ENCODE measurements around the gene INS.

GRCh38 chr11:2120359-2121100 is 40.5 kb downstream of the INS start:
- TF ChIP-seq SP2 (IDR thresholded peaks at IDR 0.05; ENCODE audit: low read length) (no peak), HDAC2 (IDR thresholded peaks at IDR 0.05; ENCODE audit: borderline replicate concordance in 1 of 2, low read depth in 2 of 2, low read length in 2 of 2) (no peak), GTF2F1 (IDR thresholded peaks at IDR 0.05; ENCODE audit: borderline replicate concordance, low read depth, low read length) (no peak), RAD21 (IDR thresholded peaks at IDR 0.05 in 1 of 2, conservative IDR thresholded peaks at IDR 0.05 in 1 of 2; ENCODE audit: low read depth in 2 of 2, low read length in 2 of 2) (0 out of 4 replicates have a peak, but pooled peaks of 1 of the 2 experiments have one; percentile 3), NANOG (IDR thresholded peaks at IDR 0.05; ENCODE audit: insufficient read depth, low read depth, low read length, poor library complexity, severe bottlenecking) (no peak), CTCF (IDR thresholded peaks at IDR 0.05; ENCODE audit: control extremely low read depth in 1 of 3, insufficient read depth in 1 of 3, low read depth in 1 of 3, low read length in 3 of 3) (peak; percentile 22 to 25 (median 22); a peak in 3 of 4 replicates), RFX5 (IDR thresholded peaks at IDR 0.05; ENCODE audit: borderline replicate concordance, low read depth, low read length) (no peak), POLR2A (IDR thresholded peaks at IDR 0.05; ENCODE audit: control extremely low read depth in 1 of 2, low read depth in 2 of 2, low read length in 2 of 2) (no peak), SP4 (IDR thresholded peaks at IDR 0.05; ENCODE audit: low read length) (no peak), JUND (IDR thresholded peaks at IDR 0.05; ENCODE audit: low read length) (no peak), SRF (IDR thresholded peaks at IDR 0.05; ENCODE audit: low read depth, low read length) (no peak), ZNF274 (IDR thresholded peaks at IDR 0.05; ENCODE audit: borderline replicate concordance, extremely low read depth, low read length) (no peak), POLR2AphosphoS5 (IDR thresholded peaks at IDR 0.05; ENCODE audit: low read depth, low read length) (no peak)

Measured in H1 (cell line).